Muscle layer of duodenum (tissue), 2 donors: Measurements from ENCODE around the gene PCBD2.
"Not testable (repeated sequence)": the region's sequence is repeated elsewhere in the genome, so short reads cannot be mapped to it uniquely, and the experiment has no call there.

Experiments
- H3K27ac ChIP-seq: one replicate; pipeline ENCODE4 v1.7.0; 2013; ENCODE audit warnings: mild to moderate bottlenecking, low read length
- H3K27me3 ChIP-seq: one replicate; pipeline ENCODE4 v1.7.0; 2013; ENCODE audit warnings: low read depth, mild to moderate bottlenecking, control low read depth, low read length
- H3K36me3 ChIP-seq, 2 donors: one replicate each; pipeline ENCODE4 v1.7.0; 2013; ENCODE audit warnings: low read length in 2 of 2, control low read depth in 1 of 2, mild to moderate bottlenecking in 1 of 2; ENCODE audit not compliant: insufficient read depth in 2 of 2, control insufficient read depth in 1 of 2
- H3K4me1 ChIP-seq, 2 donors: one replicate each; pipeline ENCODE4 v1.7.0; 2013; ENCODE audit warnings: low read length in 2 of 2, mild to moderate bottlenecking in 2 of 2, control low read depth in 1 of 2, moderate library complexity in 1 of 2; ENCODE audit not compliant: insufficient read depth in 2 of 2, control insufficient read depth in 1 of 2
- H3K4me3 ChIP-seq, 2 donors: one replicate each; pipeline ENCODE4 v1.7.0; 2013; ENCODE audit warnings: low read length in 2 of 2, low read depth in 1 of 2, mild to moderate bottlenecking in 1 of 2
- H3K9me3 ChIP-seq, 2 donors: one replicate each; pipeline ENCODE4 v1.7.0; 2013; ENCODE audit warnings: low read length in 2 of 2, control low read depth in 1 of 2, mild to moderate bottlenecking in 1 of 2; ENCODE audit not compliant: control insufficient read depth in 1 of 2
- donor health status: healthy.

PCBD2 gene

DNA sequence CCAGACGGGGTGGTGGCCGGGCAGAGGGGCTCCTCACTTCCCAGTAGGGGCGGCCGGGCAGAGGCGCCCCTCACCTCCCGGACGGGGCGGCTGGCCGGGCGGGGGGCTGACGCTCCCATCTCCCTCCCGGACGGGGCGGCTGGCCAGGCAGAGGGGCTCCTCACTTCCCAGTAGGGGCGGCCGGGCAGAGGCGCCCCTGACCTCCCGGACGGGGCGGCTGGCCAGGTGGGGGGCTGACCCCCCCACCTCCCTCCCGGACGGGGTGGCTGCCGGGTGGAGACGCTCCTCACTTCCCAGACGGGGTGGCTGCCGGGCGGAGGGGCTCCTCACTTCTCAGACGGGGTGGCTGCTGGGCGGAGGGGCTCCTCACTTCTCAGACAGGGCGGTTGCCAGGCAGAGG is 23.2 kb upstream of the PCBD2 start:
- H3K9me3 ChIP-seq, H3K27me3 ChIP-seq, H3K4me3 ChIP-seq, H3K36me3 ChIP-seq, H3K4me1 ChIP-seq, H3K27ac ChIP-seq: not testable (repeated sequence)

DNA sequence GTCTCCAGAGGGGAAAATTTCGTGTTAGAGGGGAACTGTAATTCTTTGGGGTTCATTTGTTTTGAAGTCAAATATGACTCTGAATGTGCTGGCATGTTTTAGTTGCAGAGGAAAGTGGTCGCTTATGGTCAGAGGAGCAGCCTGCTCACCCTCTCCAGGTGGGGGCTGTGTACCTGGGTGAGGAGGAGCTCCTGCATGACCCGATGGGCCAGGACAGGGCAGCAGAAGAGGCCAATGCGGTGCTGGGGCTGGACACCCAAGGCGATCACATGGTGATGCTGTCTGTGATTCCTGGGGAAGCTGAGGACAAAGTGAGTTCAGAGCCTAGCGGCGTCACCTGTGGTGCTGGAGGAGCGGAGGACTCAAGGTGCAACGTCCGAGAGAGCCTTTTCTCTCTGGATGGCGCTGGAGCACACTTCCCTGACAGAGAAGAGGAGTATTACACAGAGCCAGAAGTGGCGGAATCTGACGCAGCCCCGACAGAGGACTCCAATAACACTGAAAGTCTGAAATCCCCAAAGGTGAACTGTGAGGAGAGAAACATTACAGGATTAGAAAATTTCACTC is 17.3 kb upstream of the PCBD2 start:
- Histone ChIP-seq H3K4me3 (no peak overlapping the region), H3K4me1 (peaks cover 0 to 5% of the 10 kb centered on the region in 2 donors), H3K36me3 (peaks cover 9 to 12% of the 10 kb centered on the region in 2 donors), H3K27ac (no peak overlapping the region), H3K27me3 (no peaks in the 10 kb centered on the region), H3K9me3 (no peaks in the 10 kb centered on the region)

DNA sequence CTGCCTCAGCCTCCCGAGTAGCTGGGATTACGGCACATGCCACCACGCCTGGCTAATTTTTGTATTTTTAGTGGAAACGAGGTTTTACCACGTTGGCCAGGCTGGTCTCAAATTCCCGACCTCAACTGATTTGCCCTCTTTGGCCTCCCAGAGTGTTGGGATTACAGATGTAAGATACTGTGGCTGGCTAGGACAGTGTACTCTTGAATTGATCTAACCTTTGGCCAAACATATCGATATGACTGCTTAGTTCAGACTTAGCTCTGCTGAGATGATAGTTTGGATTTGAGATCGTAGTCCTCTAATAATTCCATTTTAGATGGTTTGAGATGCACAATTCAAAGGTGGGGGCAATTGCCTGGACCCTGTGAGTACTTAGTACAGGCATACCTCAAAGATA is 15.6 kb upstream of the PCBD2 start:
- Histone ChIP-seq H3K4me3 (no peak overlapping the region), H3K9me3 (no peaks in the 10 kb centered on the region), H3K27ac (no peak overlapping the region), H3K27me3 (no peaks in the 10 kb centered on the region), H3K36me3 (peaks cover 15 to 23% of the 10 kb centered on the region in 2 donors), H3K4me1 (peaks cover 0 to 5% of the 10 kb centered on the region in 2 donors)

DNA sequence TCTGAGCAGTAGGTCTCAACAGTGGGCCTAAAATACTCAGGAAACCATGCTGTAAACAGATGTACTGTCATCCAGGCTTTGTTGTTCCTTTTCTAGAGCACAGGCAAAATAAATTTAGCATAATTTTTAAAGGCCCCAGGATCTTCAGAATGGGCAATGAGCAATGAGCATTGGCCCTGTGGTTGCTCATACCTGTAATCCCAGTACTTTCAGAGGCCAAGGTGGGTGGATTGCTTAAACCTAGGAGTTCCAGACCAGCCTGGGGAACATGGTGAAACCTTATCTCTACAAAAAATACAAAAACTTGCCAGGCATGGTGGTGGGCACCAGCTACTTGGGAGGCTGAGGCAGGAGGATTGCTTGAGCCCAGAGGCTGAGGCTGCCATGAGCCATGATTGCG is 13.5 kb upstream of the PCBD2 start:
- H3K36me3 ChIP-seq, result peaks cover 15 to 29% of the 10 kb centered on the region in 2 donors
- no peaks in the 10 kb centered on the region for H3K9me3 ChIP-seq
- H3K4me1 ChIP-seq, result peaks cover 0 to 4% of the 10 kb centered on the region in 2 donors
- no peak overlapping the region for H3K27ac ChIP-seq
- H3K4me3 ChIP-seq, result no peak overlapping the region
- no peaks in the 10 kb centered on the region for H3K27me3 ChIP-seq

DNA sequence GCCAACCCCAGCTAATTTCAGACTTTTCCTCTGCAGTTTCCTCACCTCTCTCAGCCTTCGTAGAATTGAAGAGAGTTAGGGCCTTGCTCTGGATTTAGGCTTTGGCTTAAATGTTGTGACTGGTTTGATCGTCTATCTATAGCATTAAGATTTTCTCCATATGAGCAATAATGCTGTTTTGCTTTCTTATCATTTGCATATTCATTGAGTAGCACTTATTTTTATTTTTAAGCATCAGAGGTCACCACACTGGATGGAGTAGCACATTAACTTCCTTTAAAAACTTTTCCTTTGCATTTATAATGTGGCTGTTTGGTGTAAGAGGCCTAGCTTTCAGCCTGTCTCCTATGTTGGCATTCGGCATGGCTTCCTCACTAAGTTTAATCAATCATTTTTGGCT is 12.6 kb upstream of the PCBD2 start:
- no peaks in the 10 kb centered on the region for H3K27me3 ChIP-seq
- H3K4me1 ChIP-seq, result no peaks in the 10 kb centered on the region
- H3K27ac ChIP-seq, result no peak overlapping the region
- H3K4me3 ChIP-seq, result no peak overlapping the region
- no peaks in the 10 kb centered on the region for H3K9me3 ChIP-seq
- peaks cover 15 to 32% of the 10 kb centered on the region in 2 donors for H3K36me3 ChIP-seq

DNA sequence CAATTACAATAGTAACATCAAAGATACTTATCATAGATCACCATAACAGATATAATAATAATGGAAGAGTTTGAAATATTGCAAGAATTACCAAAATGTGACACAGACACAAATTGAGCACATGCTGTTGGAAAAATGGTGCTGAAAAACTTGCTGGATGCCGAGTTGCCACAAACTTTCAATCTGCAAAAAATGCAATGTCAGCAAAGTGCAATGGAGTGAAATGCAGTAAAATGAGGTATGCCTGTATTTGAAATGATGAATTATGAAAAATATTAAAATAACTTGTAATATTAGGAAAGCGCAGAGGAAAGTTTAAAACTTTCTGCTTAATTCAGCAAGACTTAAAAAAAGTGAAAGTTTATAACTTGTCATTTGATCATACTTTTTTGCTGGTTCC is 12.0 kb upstream of the PCBD2 start:
- no peaks in the 10 kb centered on the region for H3K27me3 ChIP-seq
- H3K36me3 ChIP-seq, result peaks cover 12 to 39% of the 10 kb centered on the region in 2 donors
- no peak overlapping the region for H3K4me3 ChIP-seq
- H3K27ac ChIP-seq, result no peak overlapping the region
- no peaks in the 10 kb centered on the region for H3K4me1 ChIP-seq
- no peaks in the 10 kb centered on the region for H3K9me3 ChIP-seq

DNA sequence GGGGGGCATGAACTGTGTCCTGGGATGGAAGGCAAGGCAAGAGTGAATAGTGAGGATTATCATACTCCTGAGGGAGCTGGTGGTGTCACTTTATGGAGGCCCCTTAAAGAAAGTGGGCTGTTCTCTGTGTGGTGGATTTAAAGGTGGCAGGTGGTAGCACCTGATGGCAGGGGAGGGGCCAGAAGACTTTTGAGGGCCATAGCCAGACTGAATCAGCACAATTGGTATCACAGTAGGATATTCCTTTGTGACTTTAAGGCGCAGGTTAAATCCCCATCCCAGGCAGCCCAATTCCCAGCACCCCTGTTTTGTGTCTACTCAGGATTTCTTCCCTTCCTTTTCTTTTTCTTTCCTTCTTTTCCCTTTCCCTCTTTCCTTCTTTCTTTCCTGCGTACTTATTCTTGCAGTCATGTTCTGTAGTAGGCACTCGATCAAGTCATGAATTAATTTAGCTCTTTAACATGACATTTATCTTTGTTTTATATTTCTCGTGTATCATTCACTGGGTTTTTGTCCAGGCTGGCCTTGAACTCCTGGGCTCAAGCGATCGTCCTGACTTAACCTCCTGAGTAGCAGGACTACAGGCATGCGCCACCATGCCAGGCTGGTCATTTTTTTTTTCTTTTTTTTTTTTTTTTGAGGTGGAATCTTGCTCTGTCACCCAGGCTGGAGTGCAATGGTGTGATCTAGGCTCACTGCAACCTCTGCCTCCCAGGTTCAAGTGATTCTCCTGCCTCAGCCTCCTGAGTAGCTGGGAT is 11.0 kb upstream of the PCBD2 start:
- Histone ChIP-seq H3K27me3 (no peaks in the 10 kb centered on the region), H3K36me3 (peaks cover 7 to 44% of the 10 kb centered on the region in 2 donors), H3K4me1 (no peaks in the 10 kb centered on the region), H3K27ac (no peak overlapping the region), H3K9me3 (no peaks in the 10 kb centered on the region), H3K4me3 (no peak overlapping the region)

DNA sequence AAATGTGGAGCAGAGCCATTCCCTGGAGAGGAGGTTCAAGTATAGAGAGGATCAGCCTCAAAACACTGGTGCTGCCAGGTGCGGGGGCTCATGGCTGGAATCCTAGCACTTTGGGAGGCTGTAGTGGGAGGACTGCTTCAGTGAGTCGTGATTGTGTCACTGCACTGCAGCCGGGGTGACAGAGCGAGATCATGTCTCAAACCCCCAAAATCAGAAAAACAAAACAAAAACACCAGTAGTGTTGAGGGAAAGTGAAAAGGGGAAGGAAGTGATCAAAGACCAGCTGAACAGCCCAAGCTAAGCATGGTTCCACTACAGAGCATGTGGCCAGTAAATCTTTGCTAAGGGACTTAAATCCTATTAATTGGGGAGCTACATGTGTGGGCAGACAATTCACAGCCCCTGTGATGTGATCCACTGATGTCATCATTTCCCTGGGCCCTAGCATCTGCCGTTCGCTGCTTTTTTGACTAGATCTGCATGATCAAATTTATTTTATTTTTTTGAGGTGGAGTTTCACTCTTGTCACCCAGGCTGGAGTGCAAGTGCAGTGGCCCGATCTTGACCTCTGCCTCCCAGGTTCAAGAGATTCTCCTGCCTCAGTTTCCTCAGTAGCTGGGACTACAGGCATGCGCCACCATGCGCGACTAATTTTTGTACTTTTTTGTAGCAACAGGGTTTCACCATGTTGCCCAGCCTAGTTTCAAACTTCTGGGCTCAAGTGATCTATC is 2.7 kb upstream of the PCBD2 start:
- H3K27me3 ChIP-seq, result no peaks in the 10 kb centered on the region
- H3K36me3 ChIP-seq, result peaks cover 0 to 18% of the 10 kb centered on the region in 2 donors
- no peaks in the 10 kb centered on the region for H3K4me1 ChIP-seq
- H3K9me3 ChIP-seq, result no peaks in the 10 kb centered on the region
- no peak overlapping the region for H3K27ac ChIP-seq
- no peak overlapping the region for H3K4me3 ChIP-seq

DNA sequence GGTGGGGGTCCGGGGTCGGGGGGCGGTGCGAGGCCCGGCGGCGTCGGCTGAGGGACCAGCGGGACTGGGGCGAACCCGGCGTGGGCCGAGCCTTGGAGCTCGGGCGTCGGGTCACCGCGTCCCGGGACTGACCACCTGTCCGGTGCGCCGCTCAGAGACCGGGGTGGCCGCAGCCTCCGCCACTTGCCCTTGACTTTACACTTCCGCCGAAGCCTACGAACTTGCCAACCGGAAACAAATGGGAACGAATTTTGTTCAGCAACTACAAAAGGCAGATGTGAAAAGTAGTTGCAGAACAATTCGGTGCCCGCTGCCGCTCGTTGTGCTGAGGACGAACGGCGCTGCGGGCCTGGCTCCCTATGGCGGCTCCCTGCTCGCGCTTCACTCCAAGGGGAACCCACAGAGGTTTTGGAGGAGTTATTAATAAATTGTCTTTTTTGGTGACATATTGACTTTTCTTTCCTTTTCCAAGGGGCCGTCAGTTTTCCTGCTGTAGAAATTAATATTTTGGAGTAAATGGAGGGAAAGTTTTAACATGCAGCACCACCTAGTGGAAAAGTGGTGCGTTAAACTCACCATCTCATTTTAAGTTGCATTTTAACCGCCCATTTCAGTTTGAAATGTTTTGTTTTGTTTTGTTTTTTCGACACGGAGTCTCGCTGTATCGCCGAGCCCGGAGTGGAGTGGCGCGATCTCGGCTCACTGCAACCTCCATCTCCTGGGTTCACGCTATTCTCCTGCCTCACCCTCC is 490 bp downstream of the PCBD2 start:
- H3K36me3 ChIP-seq, result peaks cover 4% of the 10 kb centered on the region in 2 donors

DNA sequence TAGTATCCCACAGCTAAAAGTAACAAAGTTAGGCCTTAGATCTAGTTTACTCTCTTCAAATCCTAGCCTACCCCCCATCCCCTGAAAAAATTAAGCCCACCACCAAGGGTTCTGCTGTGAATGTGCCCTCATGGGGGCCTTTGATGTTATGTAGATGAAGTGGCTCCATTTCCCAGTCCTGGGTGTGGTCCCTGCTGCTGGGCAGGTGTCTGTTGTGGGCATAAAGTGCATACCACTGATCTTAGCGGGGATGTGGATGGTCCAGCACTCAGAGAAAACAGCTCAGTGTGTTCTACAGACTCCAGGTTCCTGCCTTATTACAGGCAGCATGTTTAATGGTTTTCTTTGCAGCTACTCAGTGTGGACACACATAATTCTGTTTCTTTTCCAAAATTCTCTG is 1.9 kb downstream of the PCBD2 start:
- H3K4me1 ChIP-seq, result no peaks in the 10 kb centered on the region
- H3K27me3 ChIP-seq, result no peaks in the 10 kb centered on the region
- H3K36me3 ChIP-seq, result peaks cover 9 to 14% of the 10 kb centered on the region in 2 donors
- no peak overlapping the region for H3K27ac ChIP-seq
- no peak overlapping the region for H3K4me3 ChIP-seq
- H3K9me3 ChIP-seq, result no peaks in the 10 kb centered on the region

More for the DNA sequence above, 490 bp downstream of the PCBD2 start:
- Histone ChIP-seq H3K4me1 (no peaks in the 10 kb centered on the region), H3K4me3 (peak overlapping the region; percentile 89), H3K27ac (peak overlapping the region; percentile 94), H3K27me3 (no peaks in the 10 kb centered on the region), H3K9me3 (no peaks in the 10 kb centered on the region)

DNA sequence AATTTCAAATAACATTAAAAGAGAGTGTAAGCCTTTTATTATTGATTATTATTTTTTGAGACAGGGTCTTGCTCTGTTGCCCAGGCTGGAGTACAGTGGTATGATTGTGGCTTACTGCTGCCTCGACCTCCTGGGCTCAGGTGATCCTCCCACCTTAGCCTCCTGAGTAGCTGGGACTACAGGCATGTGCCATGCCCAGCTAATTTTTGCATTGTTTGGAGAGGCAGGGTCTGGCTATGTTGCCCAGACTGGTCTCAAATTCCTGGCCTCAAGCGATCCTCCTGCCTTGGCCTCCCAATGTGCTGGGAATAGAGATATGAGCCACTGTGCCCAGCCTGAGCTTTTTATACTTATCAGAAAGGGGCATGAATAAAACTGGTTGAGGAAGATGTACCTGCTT is 5.8 kb downstream of the PCBD2 start:
- not testable (repeated sequence) for H3K4me3 ChIP-seq, H3K4me1 ChIP-seq, H3K27me3 ChIP-seq, H3K9me3 ChIP-seq, H3K27ac ChIP-seq
- peaks cover 19 to 26% of the 10 kb centered on the region in 2 donors for H3K36me3 ChIP-seq
